Measurements from ENCODE around the gene PAPPA2. TPM values are rescaled to one million over a fixed set of nuclear protein-coding genes. Genes with fewer than 3 reads are reported as not detected.
"Not testable (repeated sequence)": the region's sequence is repeated elsewhere in the genome, so short reads cannot be mapped to it uniquely, and the experiment has no call there.

The PAPPA2 gene
- total and polyA plus RNA-seq, 2 of the 4 experiments (the other 2 are of a cell fraction), result 0.10 to 0.18 TPM

DNA sequence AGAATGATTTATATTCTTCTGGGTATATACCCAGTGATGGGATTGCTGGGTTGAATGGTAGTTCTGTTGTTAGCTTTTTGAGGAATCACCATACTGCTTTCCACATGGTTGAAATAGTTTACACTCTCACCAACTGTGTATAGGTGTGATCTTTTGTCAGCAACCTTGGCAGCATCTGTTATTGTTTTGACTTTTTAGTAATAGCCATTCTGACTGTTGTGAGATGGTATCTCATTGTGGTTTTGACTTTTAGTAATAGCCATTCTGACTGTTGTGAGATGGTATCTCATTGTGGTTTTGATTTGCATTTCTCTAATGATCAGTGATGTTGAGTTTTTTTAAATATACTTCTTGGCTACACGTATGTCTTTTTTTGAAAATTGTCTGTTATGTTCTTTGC lies 43.4 kb upstream of the PAPPA2 start:
- H2BK5ac ChIP-seq (ENCODE audit: low read depth, low read length, poor library complexity, severe bottlenecking); H3K23ac ChIP-seq (ENCODE audit: low read depth, low read length); H3K79me1 ChIP-seq (ENCODE audit: low read depth in 1 of 2, low read length in 2 of 2); H2BK15ac ChIP-seq (ENCODE audit: low read depth, low read length); H2BK120ac ChIP-seq (ENCODE audit: low read depth, low read length); H4K20me1 ChIP-seq (ENCODE audit: insufficient read depth, low read length); H4K8ac ChIP-seq (ENCODE audit: low read depth in 2 of 2, low read length in 2 of 2); H2AK9ac ChIP-seq (replicated peaks; ENCODE audit: low read depth, low read length, poor library complexity); H4K5ac ChIP-seq (ENCODE audit: low read depth, low read length); H3K27me3 ChIP-seq (ENCODE audit: control insufficient read depth, insufficient read depth, low read length); CTCF ChIA-PET; ATAC-seq (ENCODE audit: low read depth); dilution Hi-C loops (cut with HindIII; ENCODE audit: low sequenced_read_pairs, unreplicated experiment); H2AK5ac ChIP-seq (ENCODE audit: low read depth, low read length); H3K27ac ChIP-seq (ENCODE audit: insufficient read depth, low read length); POLR2A ChIA-PET (ENCODE audit: unreplicated experiment); H3K36me3 ChIP-seq (ENCODE audit: control insufficient read depth, insufficient read depth, low read length); H3K4me2 ChIP-seq (ENCODE audit: low read depth, low read length); BruUV-seq (replicated peaks); H3K4me1 ChIP-seq (ENCODE audit: control insufficient read depth, insufficient read depth, low read length); intact Hi-C loops (cut with micrococcal nuclease); H3K18ac ChIP-seq (ENCODE audit: low read depth, low read length); DNase-seq; H2AFZ ChIP-seq (replicated peaks; ENCODE audit: low read length, poor library complexity); H3K9me1 ChIP-seq (ENCODE audit: insufficient read depth, low read length); H3K9me3 ChIP-seq (ENCODE audit: control insufficient read depth, insufficient read depth, low read length); H3K4ac ChIP-seq (ENCODE audit: low read depth, low read length); H3K4me3 ChIP-seq (ENCODE audit: insufficient read depth, low read depth, low read length); in situ Hi-C loops (cut with MboI; ENCODE audit: low sequenced_read_pairs); H3K56ac ChIP-seq (ENCODE audit: extremely low read depth, insufficient read depth, low read length); H3K14ac ChIP-seq (replicated peaks; ENCODE audit: low read depth, low read length); H4K91ac ChIP-seq (ENCODE audit: insufficient read depth, low read depth, low read length); H2BK20ac ChIP-seq (ENCODE audit: low read depth, low read length); H3K9ac ChIP-seq (ENCODE audit: low read depth, low read length): not testable (repeated sequence)
- WGBS, 2 experiments (ENCODE audit: extremely low coverage in 2 of 2, insufficient read length in 1 of 2), result no CpG with 5 or more reads among the region's 1 CpG
